ENCODE measurements around the gene SCAP.

DNA sequence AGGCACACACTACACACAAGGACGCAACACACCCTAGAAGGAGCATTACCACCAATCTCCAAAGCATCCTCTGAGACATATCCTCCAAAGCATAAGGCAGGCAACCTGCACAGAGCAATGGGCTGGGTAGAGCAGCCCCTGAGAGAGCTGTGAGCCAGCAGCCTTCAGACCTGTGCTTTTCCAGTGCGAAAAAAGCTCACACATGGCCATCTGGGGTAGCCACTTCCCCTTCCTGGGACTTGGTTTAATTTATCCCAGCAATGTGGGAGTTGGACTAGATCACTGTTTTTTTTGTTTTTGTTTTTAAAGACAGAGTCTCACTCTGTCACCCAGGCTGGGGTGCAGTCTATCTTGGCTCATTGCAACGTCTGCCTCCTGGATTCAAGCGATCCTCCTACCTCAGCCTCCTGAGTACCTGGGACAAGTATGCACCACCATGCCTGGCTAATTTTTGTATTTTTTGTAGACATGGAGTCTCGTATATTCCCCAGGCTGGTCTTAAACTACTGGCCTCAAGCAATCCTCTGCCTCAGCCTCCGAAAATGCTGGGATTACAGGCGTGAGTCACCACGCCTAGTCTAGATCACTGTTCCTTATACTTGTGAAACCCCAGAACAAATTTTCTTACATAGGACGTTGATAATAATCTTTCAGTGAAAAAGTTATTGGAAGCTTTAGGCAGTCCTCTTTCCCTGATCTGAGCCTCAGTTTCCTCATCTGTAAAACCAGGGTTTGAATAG is 76.0 kb downstream of the SCAP start:
- TF ChIP-seq POLR2AphosphoS5 (IDR thresholded peaks at IDR 0.05; ENCODE audit: borderline replicate concordance, low read depth, low read length) (no peak), EZH2 (IDR thresholded peaks at IDR 0.05) (no peak)

Data from SK-N-MC (cell line).